ENCODE data around the gene GAS6. TPM values are rescaled to one million over a fixed set of nuclear protein-coding genes. Genes with fewer than 3 reads are reported as not detected.

Gene GAS6
- total and polyA plus RNA-seq, 2 experiments from 2014 or later, result 822 to 1,035 TPM

DNA sequence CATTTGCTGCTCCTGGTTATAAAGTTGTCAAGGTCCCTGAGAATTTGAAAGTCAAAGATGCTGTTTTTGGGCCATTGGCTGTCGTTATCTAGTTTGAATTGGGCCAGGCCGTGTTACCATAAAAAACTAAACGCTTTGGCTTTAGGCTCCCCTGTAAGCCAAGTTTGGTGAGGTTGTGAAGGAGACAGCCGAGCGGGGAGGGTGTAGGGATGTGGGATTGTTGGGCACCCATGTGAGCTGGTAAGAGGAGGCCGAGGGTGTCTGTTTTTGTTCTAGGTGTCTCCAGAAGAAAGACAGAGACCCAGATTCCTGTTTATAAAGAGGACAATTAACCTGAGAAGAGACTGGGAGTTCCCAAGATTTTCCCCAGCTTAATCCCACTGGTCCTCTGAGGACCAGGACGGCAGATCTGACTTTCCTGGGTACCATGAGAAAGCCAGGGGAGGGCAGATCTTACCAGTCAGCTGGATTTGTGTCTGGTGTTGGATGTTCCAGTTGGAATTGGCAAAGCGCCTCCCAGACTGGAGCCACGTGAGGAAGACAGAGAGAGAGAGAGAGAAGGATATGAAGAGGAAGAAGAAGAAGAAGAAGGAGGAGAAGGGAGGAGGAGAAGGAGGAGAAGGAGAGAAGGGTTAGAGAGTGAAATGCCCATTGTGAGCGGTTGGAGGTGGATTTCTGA, 79.8 kb downstream of the GAS6 start:
- peaks cover 13% of the 10 kb centered on the region for H3K4me1 ChIP-seq (ENCODE audit: insufficient read depth)
- DNase-seq, result no peak
- in situ Hi-C loops (cut with MboI), result no loop called here
- H3K9ac ChIP-seq, result no peak overlapping the region
- TF ChIP-seq EZH2phosphoT487 (IDR thresholded peaks at IDR 0.05; ENCODE audit: insufficient read depth, low read depth) (no peak), EZH2 (IDR thresholded peaks at IDR 0.05; ENCODE audit: insufficient read depth, poor library complexity, severe bottlenecking) (no peak)
- no peaks in the 10 kb centered on the region for H3K9me3 ChIP-seq (ENCODE audit: low read depth)
- no peaks in the 10 kb centered on the region for H3K79me2 ChIP-seq (ENCODE audit: insufficient read depth)
- H3K4me3 ChIP-seq, result no peak overlapping the region
- H3K9me2 ChIP-seq (ENCODE audit: insufficient read depth), result no peaks in the 10 kb centered on the region
- H3F3A ChIP-seq (ENCODE audit: insufficient read depth), result peaks cover 14% of the 10 kb centered on the region
- H3K36me3 ChIP-seq (ENCODE audit: low read depth), result no peaks in the 10 kb centered on the region
- H3K27me3 ChIP-seq (replicated peaks; ENCODE audit: insufficient read depth), result 0 out of 2 replicates have a peak, but pooled peaks cover 3% of the 10 kb centered on the region
- H2AFZ ChIP-seq, result no peak overlapping the region
- H4K20me1 ChIP-seq (ENCODE audit: insufficient read depth), result no peaks in the 10 kb centered on the region
- WGBS, 2 experiments (ENCODE audit: low coverage in 1 of 2, low lambda C conversion rate in 2 of 2, missing lambda C conversion rate in 2 of 2), result 79 to 81% methylated on average over 10 of the region's 10 CpGs
- H3K27ac ChIP-seq, result no peak overlapping the region
- H3K4me2 ChIP-seq (ENCODE audit: unreplicated experiment), result no peak overlapping the region

DNA sequence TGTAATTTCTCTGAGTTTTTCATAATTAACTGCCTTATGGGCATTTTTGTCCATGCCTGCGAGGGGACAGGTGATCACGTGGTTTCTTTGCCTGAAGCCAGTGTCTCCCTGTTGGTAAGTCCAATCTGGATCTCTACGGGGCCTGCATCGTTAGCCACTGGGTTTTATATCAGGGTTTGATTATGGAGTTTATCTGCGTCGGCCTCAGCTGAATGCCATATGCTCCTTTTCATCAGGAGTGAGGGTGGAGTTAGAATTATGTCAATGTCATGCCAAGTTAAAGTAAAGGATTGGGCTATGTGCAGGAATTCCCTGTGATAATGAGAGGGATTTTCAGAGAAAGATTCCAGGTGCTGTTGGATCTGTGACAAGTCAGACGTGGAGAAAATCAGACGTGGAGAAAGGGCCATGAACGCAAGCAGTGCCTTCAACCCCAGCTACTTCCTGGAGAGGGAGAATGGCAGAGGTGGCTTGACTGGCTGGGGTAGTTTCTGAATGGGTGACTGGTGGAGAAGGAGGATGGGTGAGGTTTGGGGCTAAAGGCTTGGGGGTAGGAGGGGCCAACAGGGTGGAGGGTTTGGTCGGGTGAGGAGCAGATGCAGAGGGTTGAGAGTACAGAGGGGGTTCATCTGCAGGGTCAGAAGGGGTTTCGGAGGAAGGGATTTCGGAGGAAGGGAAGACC, 80.5 kb downstream of the GAS6 start:
- H3K36me3 ChIP-seq (ENCODE audit: low read depth), result no peaks in the 10 kb centered on the region
- in situ Hi-C loops (cut with MboI), result no loop called here
- H3K9ac ChIP-seq, result no peak overlapping the region
- no peak for TF ChIP-seq EZH2 (IDR thresholded peaks at IDR 0.05; ENCODE audit: insufficient read depth, poor library complexity, severe bottlenecking)
- TF ChIP-seq EZH2phosphoT487 (IDR thresholded peaks at IDR 0.05; ENCODE audit: insufficient read depth, low read depth), result no peak
- no peak overlapping the region for H2AFZ ChIP-seq
- no peaks in the 10 kb centered on the region for H3K9me2 ChIP-seq (ENCODE audit: insufficient read depth)
- H4K20me1 ChIP-seq (ENCODE audit: insufficient read depth), result no peaks in the 10 kb centered on the region
- peaks cover 13% of the 10 kb centered on the region for H3K4me1 ChIP-seq (ENCODE audit: insufficient read depth)
- 0 out of 2 replicates have a peak, but pooled peaks cover 6% of the 10 kb centered on the region for H3K27me3 ChIP-seq (replicated peaks; ENCODE audit: insufficient read depth)
- no peaks in the 10 kb centered on the region for H3K79me2 ChIP-seq (ENCODE audit: insufficient read depth)
- H3K27ac ChIP-seq, result no peak overlapping the region
- H3K4me3 ChIP-seq, result no peak overlapping the region
- peaks cover 14% of the 10 kb centered on the region for H3F3A ChIP-seq (ENCODE audit: insufficient read depth)
- no peaks in the 10 kb centered on the region for H3K9me3 ChIP-seq (ENCODE audit: low read depth)
- H3K4me2 ChIP-seq (ENCODE audit: unreplicated experiment), result no peak overlapping the region
- WGBS, 2 experiments (ENCODE audit: low coverage in 1 of 2, low lambda C conversion rate in 2 of 2, missing lambda C conversion rate in 2 of 2), result 60 to 64% methylated on average over 11 to 12 of the region's 12 CpGs
- no peak for DNase-seq

DNA sequence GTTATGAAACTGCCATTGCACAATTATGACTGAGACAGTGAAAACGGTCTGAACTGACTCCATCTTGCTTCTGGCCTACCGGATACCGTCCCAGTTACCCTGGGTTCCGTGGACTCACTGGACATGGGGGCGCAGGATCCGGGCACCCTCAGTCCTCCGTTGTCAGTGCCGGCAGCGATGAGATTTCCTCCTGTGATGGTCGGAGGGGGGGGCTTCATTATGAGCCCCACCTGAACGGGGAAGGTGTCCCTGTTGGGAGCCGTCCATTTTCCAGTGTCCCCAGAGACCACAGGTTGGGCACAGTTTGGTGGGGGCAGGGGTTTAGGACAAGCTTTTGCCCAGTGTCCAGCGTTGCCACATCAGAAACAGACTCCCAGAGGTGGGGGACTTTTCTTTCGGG, 81.4 kb downstream of the GAS6 start:
- Histone ChIP-seq H3K36me3 (ENCODE audit: low read depth) (no peaks in the 10 kb centered on the region), H3K4me1 (ENCODE audit: insufficient read depth) (peaks cover 13% of the 10 kb centered on the region), H3K9me2 (ENCODE audit: insufficient read depth) (no peaks in the 10 kb centered on the region), H3K4me3 (no peak overlapping the region), H3K9me3 (ENCODE audit: low read depth) (no peaks in the 10 kb centered on the region), H3K27me3 (replicated peaks; ENCODE audit: insufficient read depth) (0 out of 2 replicates have a peak, but pooled peaks cover 6% of the 10 kb centered on the region), H3K4me2 (ENCODE audit: unreplicated experiment) (no peak overlapping the region), H3F3A (ENCODE audit: insufficient read depth) (peaks cover 14% of the 10 kb centered on the region), H3K9ac (no peak overlapping the region), H2AFZ (no peak overlapping the region), H4K20me1 (ENCODE audit: insufficient read depth) (no peaks in the 10 kb centered on the region), H3K79me2 (ENCODE audit: insufficient read depth) (no peaks in the 10 kb centered on the region), H3K27ac (no peak overlapping the region)
- DNase-seq, result no peak
- in situ Hi-C loops (cut with MboI), result no loop called here
- WGBS, 2 experiments (ENCODE audit: low coverage in 1 of 2, low lambda C conversion rate in 2 of 2, missing lambda C conversion rate in 2 of 2), result 79 to 80% methylated on average over 13 to 14 of the region's 14 CpGs
- TF ChIP-seq EZH2phosphoT487 (IDR thresholded peaks at IDR 0.05; ENCODE audit: insufficient read depth, low read depth) (no peak), EZH2 (IDR thresholded peaks at IDR 0.05; ENCODE audit: insufficient read depth, poor library complexity, severe bottlenecking) (no peak)

DNA sequence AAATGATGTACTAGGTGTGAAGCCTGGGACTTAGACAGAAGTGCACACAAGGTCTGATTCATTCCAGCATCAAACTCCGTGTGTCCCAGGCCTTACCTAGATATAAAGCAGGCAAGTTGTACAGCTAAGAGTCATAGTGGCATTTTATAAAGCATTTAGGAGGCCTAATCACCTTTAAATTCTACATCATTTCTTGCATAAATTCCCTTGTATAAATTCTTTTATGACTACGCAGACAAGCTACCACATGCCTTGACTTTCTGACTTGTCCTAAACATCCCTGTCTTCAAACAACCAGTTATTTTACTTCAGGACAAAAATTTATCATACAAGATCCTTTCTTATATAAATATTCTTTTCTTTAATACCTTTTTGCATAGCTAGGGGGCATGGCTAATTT, 82.3 kb downstream of the GAS6 start:
- Histone ChIP-seq H2AFZ (no peak overlapping the region), H3K4me3 (no peak overlapping the region), H3F3A (ENCODE audit: insufficient read depth) (peaks cover 14% of the 10 kb centered on the region), H3K27ac (no peak overlapping the region), H3K9me3 (ENCODE audit: low read depth) (no peaks in the 10 kb centered on the region), H3K36me3 (ENCODE audit: low read depth) (no peaks in the 10 kb centered on the region), H3K79me2 (ENCODE audit: insufficient read depth) (no peaks in the 10 kb centered on the region), H4K20me1 (ENCODE audit: insufficient read depth) (no peaks in the 10 kb centered on the region), H3K9me2 (ENCODE audit: insufficient read depth) (no peaks in the 10 kb centered on the region), H3K4me2 (ENCODE audit: unreplicated experiment) (no peak overlapping the region), H3K27me3 (replicated peaks; ENCODE audit: insufficient read depth) (0 out of 2 replicates have a peak, but pooled peaks cover 3% of the 10 kb centered on the region), H3K4me1 (ENCODE audit: insufficient read depth) (peaks cover 13% of the 10 kb centered on the region), H3K9ac (no peak overlapping the region)
- no peak for DNase-seq
- no peak for TF ChIP-seq EZH2 (IDR thresholded peaks at IDR 0.05; ENCODE audit: insufficient read depth, poor library complexity, severe bottlenecking)
- no peak for TF ChIP-seq EZH2phosphoT487 (IDR thresholded peaks at IDR 0.05; ENCODE audit: insufficient read depth, low read depth)
- in situ Hi-C loops (cut with MboI), result no loop called here
- WGBS, 2 experiments (ENCODE audit: low coverage in 1 of 2, low lambda C conversion rate in 2 of 2, missing lambda C conversion rate in 2 of 2), result 63 to 69% methylated on average over 2 of the region's 2 CpGs

Measured in GM23248 (cell line).